Smooth muscle cell (in vitro differentiated cells): ENCODE data around the gene FAM53A. TPM values are rescaled to one million over a fixed set of nuclear protein-coding genes. Genes with fewer than 3 reads are reported as not detected.

Source experiments
- DNase-seq: peaks from one replicate; lab custom pipeline; 2025; ENCODE audit not compliant: unreplicated experiment; lab: John Stamatoyannopoulos, UW
- H2AFZ ChIP-seq: fragments of 200-600 bp; sonication (generic); 2 replicates; pipeline ENCODE4 v1.6.0; 2016; ENCODE audit warnings: antibody characterized with exemption, low read depth, mild to moderate bottlenecking
- H3F3A ChIP-seq: fragments of 200-600 bp; sonication (generic); 2 replicates; pipeline ENCODE4 v1.6.0; 2017; ENCODE audit warnings: antibody characterized with exemption, low read depth
- H3K27ac ChIP-seq: fragments of 200-600 bp; sonication (generic); 2 replicates; pipeline ENCODE4 v1.5.1; 2016; ENCODE audit warnings: low read depth, mild to moderate bottlenecking
- H3K27me3 ChIP-seq: fragments of 200-600 bp; sonication (generic); 2 replicates; pipeline ENCODE4 v1.6.1; 2016; ENCODE audit warnings: low read depth, mild to moderate bottlenecking
- H3K36me3 ChIP-seq: fragments of 200-600 bp; sonication (generic); 2 replicates; pipeline ENCODE4 v1.5.1; 2016; ENCODE audit warnings: low read depth
- H3K4me1 ChIP-seq: fragments of 200-600 bp; sonication (generic); 2 replicates; pipeline ENCODE4 v1.5.1; 2016; ENCODE audit warnings: low read depth
- H3K4me2 ChIP-seq: fragments of 200-600 bp; sonication (generic); 2 replicates; pipeline ENCODE4 v1.6.0; 2016; ENCODE audit warnings: mild to moderate bottlenecking
- H3K4me3 ChIP-seq: fragments of 200-600 bp; sonication (generic); 2 replicates; pipeline ENCODE4 v1.5.1; 2016; ENCODE audit warnings: mild to moderate bottlenecking
- H3K79me2 ChIP-seq: fragments of 200-600 bp; sonication (generic); 2 replicates; pipeline ENCODE4 v1.6.0; 2016; ENCODE audit warnings: low read depth, mild to moderate bottlenecking
- H3K9ac ChIP-seq: fragments of 200-600 bp; sonication (generic); 2 replicates; pipeline ENCODE4 v1.6.0; 2016; ENCODE audit warnings: low read depth
- H3K9me3 ChIP-seq: fragments of 200-600 bp; sonication (generic); replicated peaks from 2 replicates; pipeline ENCODE4 v1.5.1; 2016; ENCODE audit warnings: low read depth
- H4K20me1 ChIP-seq: fragments of 200-600 bp; sonication (generic); 2 replicates; pipeline ENCODE4 v1.6.0; 2016; ENCODE audit warnings: low read depth
- WGBS: methylation state at CpG from one replicate; pipeline ENCODE4 v1.1.7; 2016; ENCODE audit warnings: low lambda C conversion rate; 5-methylcytosine and 5-hydroxymethylcytosine counted together
- polyA plus RNA-seq: library from polyadenylated mRNA; unstranded; fragments of >200 nt; fragmentation: Nextera tagmentation; extraction: Ambion mirVana; gene quantifications from 2 replicates; pipeline ENCODE4 v1.2.1, GENCODE V29; 2016
- total RNA-seq: library from RNA; depleted of rRNA; stranded (reverse); fragments of >200 nt; gene quantifications from 2 replicates; pipeline ENCODE4 v1.2.3, GENCODE V29; 2014
- TF ChIP-seq, protein P1 (sequence below): fragments of 200-600 bp; sonication (generic); IDR thresholded peaks from 2 replicates; pipeline ENCODE4 v1.5.1; 2017; ENCODE audit warnings: borderline replicate concordance, mild to moderate bottlenecking, antibody characterized with exemption; ENCODE audit not compliant: insufficient read depth, poor library complexity, severe bottlenecking

FAM53A gene
- total and polyA plus RNA-seq, 2 experiments from 2014 or later, result 0.70 TPM; not detected in 1

DNA sequence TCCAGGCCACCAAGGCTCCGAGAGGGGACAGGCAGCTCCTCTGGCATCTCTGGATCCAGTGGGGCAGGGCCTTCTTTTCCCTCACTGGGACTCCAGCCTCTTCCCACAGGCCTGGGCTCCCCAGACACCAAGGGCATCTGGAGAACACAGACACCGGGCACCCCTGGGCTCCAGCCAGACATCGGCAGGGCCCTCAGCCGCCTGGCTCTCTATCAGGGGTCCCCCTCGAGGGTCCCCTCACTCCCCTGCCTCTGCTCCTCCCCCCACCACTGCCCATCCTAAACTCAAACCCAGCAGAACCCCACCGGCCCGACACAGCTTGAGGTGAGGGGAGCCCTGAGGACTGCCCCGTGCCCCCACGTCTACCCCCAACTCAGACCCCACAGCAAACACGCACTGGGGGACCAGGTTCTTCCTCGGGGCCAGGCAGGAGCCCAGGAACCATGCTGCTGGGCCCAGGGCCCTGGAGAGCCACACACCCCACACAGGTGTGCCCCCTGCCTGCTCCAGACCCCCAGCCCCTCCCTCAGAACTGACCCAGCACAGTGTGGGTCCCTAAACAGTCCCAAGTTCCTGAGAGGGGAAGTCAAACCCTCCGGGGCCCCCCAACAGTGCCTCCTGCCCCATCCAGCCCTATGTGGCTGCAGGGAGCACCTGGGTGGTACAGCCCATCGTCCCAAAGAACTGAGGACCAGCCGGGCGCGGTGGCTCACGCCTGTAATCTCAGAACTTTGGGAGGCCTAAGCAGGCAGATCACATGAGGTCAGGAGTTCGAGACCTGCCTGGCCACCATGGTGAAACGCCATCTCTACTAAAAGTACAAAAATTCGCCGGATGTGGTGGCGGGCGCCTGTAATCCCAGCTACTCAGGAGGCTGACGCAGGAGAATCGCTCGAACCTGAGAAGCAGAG is 86.8 kb downstream of the FAM53A start:
- Histone ChIP-seq H3K4me2 (no peak overlapping the region), H4K20me1 (no peaks in the 10 kb centered on the region), H3K4me1 (no peaks in the 10 kb centered on the region), H3K27me3 (no peaks in the 10 kb centered on the region), H3K36me3 (no peaks in the 10 kb centered on the region), H3F3A (no peaks in the 10 kb centered on the region), H3K79me2 (no peaks in the 10 kb centered on the region), H3K9ac (no peak overlapping the region), H3K4me3 (no peak overlapping the region), H2AFZ (no peak overlapping the region), H3K9me3 (no peaks in the 10 kb centered on the region), H3K27ac (no peak overlapping the region)
- DNase-seq, result no peak
- TF ChIP-seq, protein P1, sequence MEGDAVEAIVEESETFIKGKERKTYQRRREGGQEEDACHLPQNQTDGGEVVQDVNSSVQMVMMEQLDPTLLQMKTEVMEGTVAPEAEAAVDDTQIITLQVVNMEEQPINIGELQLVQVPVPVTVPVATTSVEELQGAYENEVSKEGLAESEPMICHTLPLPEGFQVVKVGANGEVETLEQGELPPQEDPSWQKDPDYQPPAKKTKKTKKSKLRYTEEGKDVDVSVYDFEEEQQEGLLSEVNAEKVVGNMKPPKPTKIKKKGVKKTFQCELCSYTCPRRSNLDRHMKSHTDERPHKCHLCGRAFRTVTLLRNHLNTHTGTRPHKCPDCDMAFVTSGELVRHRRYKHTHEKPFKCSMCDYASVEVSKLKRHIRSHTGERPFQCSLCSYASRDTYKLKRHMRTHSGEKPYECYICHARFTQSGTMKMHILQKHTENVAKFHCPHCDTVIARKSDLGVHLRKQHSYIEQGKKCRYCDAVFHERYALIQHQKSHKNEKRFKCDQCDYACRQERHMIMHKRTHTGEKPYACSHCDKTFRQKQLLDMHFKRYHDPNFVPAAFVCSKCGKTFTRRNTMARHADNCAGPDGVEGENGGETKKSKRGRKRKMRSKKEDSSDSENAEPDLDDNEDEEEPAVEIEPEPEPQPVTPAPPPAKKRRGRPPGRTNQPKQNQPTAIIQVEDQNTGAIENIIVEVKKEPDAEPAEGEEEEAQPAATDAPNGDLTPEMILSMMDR, result no peak
- WGBS, result 92% methylated on average over 22 of the region's 26 CpGs

DNA sequence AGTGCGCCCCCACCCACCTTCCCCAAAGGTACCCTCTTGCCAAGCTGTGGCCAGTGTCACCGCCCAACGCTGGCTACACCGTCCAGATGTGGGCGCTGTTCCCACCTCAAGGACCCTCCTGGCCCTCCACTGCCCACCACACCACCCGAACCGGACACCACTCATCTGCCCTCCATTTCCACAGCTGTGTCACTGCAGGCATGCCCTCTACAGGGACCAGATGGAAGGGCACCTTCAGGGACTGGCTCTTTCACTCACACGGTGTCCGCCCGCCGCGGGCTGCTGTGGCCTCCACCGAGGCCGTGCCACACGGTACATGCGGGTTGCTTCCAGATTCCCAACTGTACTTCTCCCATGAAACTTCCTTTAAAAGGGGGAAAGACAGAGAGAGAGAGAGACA is 87.7 kb downstream of the FAM53A start:
- no peaks in the 10 kb centered on the region for H4K20me1 ChIP-seq
- no peaks in the 10 kb centered on the region for H3F3A ChIP-seq
- TF ChIP-seq, protein P1, result no peak
- no peaks in the 10 kb centered on the region for H3K9me3 ChIP-seq
- H3K4me2 ChIP-seq, result no peak overlapping the region
- no peak for DNase-seq
- WGBS, result 91% methylated on average over 16 of the region's 16 CpGs
- H3K27me3 ChIP-seq, result no peaks in the 10 kb centered on the region
- H3K79me2 ChIP-seq, result no peaks in the 10 kb centered on the region
- no peak overlapping the region for H3K4me3 ChIP-seq
- no peak overlapping the region for H3K9ac ChIP-seq
- H2AFZ ChIP-seq, result no peak overlapping the region
- no peak overlapping the region for H3K27ac ChIP-seq
- H3K36me3 ChIP-seq, result no peaks in the 10 kb centered on the region
- no peaks in the 10 kb centered on the region for H3K4me1 ChIP-seq

DNA sequence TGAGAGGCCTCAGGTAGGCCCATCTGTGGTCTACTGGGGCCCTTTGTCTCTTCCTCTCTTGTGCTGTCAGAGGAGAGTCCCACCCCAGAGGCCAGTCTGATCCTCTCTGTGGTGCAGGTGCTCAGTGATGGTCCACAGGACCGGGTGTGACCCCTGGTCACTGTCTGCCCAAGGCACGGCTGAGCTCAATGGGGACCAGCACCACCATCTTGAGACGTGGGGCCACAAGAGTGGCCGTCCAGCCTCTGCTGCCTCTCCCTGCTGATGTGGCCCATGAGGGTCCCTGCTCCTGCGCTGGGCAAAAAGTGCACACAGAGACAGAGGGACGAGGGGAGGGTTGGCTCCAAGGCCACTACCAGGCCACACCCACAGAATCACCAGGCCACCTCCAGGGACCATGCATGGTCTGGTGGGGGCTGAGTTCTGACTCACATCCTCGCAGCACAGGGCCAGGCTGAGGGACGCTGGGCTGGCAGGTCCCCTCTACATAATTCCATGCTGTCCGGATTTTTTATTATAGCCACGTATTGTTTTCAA is 88.3 kb downstream of the FAM53A start:
- DNase-seq, result no peak
- H3K4me2 ChIP-seq, result no peak overlapping the region
- no peak overlapping the region for H2AFZ ChIP-seq
- H3K27ac ChIP-seq, result no peak overlapping the region
- no peaks in the 10 kb centered on the region for H3K27me3 ChIP-seq
- H3K4me1 ChIP-seq, result no peaks in the 10 kb centered on the region
- H4K20me1 ChIP-seq, result no peaks in the 10 kb centered on the region
- H3K79me2 ChIP-seq, result no peaks in the 10 kb centered on the region
- TF ChIP-seq, protein P1, result no peak
- H3F3A ChIP-seq, result no peaks in the 10 kb centered on the region
- no peaks in the 10 kb centered on the region for H3K36me3 ChIP-seq
- no peak overlapping the region for H3K9ac ChIP-seq
- no peaks in the 10 kb centered on the region for H3K9me3 ChIP-seq
- H3K4me3 ChIP-seq, result no peak overlapping the region
- WGBS, result 94% methylated on average over 10 of the region's 10 CpGs
